Stimulated activated CD8-positive, alpha-beta memory T cell treated with anti-CD3 and anti-CD28 coated beads, Interleukin-7, amount 100 ng/mL, for 48 hours (primary cell): ENCODE data around the gene PRR12.

Source experiments
- DNase-seq, 2 donors: peaks; one replicate each; pipeline ENCODE4 v3.0.0-alpha.2; 2020; ENCODE audit warnings: low read depth in 1 of 2; ENCODE audit errors: extremely low read depth in 1 of 2

PRR12 gene

GRCh38 chr19:49590971-49591730 lies at the start of gene PRR12:
Gene PRR12 (plus strand): TSS chr19:49591182. CDS start chr19:49591655, 473 bp downstream.
- DNase-seq, result no peak

- DNase-seq, result no peak
Measured at GRCh38 chr19:49541914-49542313, 49.1 kb upstream of the PRR12 start.

GRCh38 chr19:49542446-49542845 lies 48.5 kb upstream of the PRR12 start:
- DNase-seq, result no peak

- DNase-seq, result no peak
Measured at GRCh38 chr19:49543032-49543431, 48.0 kb upstream of the PRR12 start.

GRCh38 chr19:49544154-49544553 lies 46.8 kb upstream of the PRR12 start:
- no peak for DNase-seq

- DNase-seq, result no peak
Measured at GRCh38 chr19:49546825-49547565, 44.0 kb upstream of the PRR12 start.

- no peak for DNase-seq
Measured at GRCh38 chr19:49549045-49549444, 41.9 kb upstream of the PRR12 start.

- no peak for DNase-seq
Measured at GRCh38 chr19:49551531-49551930, 39.5 kb upstream of the PRR12 start.

- DNase-seq, result no peak
Measured at GRCh38 chr19:49552749-49553148, 38.2 kb upstream of the PRR12 start.

- peak in 1 of 2 donors; percentile 71 for DNase-seq
Measured at GRCh38 chr19:49553451-49554271, 37.3 kb upstream of the PRR12 start.

- peak in 1 of 2 donors; percentile 61 for DNase-seq
Measured at GRCh38 chr19:49554701-49555181, 36.2 kb upstream of the PRR12 start.

GRCh38 chr19:49555600-49556411 lies 35.2 kb upstream of the PRR12 start:
- DNase-seq, result peak in 1 of 2 donors; percentile 78

GRCh38 chr19:49556412-49557398 lies 34.3 kb upstream of the PRR12 start:
- DNase-seq, result no peak

- DNase-seq, result no peak
Measured at GRCh38 chr19:49557641-49558325, 33.2 kb upstream of the PRR12 start.

- DNase-seq, result no peak
Measured at GRCh38 chr19:49558591-49558990, 32.4 kb upstream of the PRR12 start.

- DNase-seq, result no peak
Measured at GRCh38 chr19:49559443-49559842, 31.5 kb upstream of the PRR12 start.

GRCh38 chr19:49559928-49560327 lies 31.1 kb upstream of the PRR12 start:
- no peak for DNase-seq

- no peak for DNase-seq
Measured at GRCh38 chr19:49560358-49560900, 30.6 kb upstream of the PRR12 start.
